Measurements from ENCODE around the gene PLA2G4A.
A peak's percentile ranks its signal among the peaks of the same experiment; 100 is the strongest.

The PLA2G4A gene

DNA sequence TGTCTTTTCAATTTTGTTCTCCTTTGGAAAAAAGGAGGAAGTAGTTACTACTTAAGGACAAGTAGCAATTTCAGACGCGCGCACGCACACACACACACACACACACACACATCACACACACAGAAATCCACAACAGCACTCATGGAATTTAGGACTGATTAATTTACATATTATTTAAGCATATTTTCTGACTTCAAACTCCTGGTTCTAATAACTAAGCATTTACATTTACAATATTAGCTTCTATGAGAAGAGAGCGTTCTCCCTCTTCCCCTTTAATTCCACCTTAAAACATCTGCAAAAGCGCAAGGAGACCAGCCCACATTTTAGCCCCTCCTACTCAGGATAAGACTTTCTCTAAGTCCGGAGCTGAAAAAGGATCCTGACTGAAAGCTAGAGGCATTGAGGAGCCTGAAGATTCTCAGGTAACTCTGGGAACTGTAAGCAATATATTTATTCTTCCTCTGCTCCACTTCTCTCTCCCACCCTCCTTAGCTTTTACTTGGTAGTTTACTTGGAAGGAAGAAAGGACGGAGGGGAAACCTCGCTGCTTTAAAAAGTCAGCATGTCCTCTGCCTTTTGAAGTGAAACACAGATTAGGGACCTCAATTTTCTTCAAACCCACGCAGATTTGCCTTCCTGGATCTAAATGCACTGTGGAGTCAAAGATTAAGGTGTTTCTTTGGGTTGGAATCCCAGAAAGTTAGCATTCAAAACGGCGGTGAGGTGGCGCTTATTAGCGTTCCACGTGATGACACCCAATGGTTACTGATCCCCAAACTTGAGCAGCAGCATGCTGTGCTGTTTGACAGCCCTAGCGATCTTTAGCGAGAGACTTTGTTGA is at the start of gene PLA2G4A:
PLA2G4A (plus strand) TSS at position 339 of the 844 bp plus-strand sequence. CDS start 25,406 bp downstream, outside the sequence.
- DNase-seq: peak; percentile 8 to 51

DNA sequence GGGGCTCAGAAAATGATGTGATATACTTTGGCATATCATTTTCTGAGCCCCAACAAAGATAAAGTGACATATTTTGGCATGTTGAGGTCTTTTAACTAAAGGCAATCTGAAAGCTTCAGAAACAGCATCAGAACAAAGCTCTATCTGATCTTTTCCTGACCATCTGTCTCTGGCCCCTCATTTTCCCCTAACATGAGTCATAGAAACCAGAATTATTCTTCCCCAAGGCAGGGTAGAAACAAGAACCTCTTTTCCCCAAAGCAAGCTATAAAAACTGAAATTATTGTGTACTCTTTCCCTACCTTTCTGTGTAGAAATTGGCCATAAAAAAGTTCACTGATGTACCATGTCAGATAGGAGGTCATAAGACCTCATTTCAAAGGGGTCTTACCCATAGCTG is 48.7 kb upstream of the PLA2G4A start:
- DNase-seq: no peak

GRCh38 chr1:186781730-186782129 is 47.0 kb upstream of the PLA2G4A start:
- no peak for DNase-seq

GRCh38 chr1:186782791-186783190 is 46.0 kb upstream of the PLA2G4A start:
- no peak for DNase-seq

DNA sequence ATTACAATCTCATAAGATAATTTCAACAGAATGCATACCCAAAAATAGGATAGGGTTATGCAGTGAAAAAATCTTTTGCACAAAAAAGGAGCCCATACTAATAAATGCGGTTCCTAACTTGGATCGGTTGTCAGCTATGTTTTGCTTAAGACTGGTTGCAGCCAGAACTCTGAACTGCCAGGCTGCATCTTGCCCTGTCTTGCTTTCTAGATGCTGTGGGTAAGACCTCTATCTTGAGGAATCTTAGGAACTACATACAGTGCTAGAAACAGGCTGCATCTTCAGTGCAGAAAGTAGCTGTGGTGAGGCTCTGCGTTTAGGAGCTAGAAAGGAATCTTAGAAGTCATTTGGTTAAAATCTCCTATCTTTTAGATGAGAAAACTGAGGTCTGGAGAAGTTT is 45.6 kb upstream of the PLA2G4A start:
- no peak for DNase-seq

- DNase-seq: no peak
Observed at GRCh38 chr1:186785503-186785902, 43.2 kb upstream of the PLA2G4A start.

DNA sequence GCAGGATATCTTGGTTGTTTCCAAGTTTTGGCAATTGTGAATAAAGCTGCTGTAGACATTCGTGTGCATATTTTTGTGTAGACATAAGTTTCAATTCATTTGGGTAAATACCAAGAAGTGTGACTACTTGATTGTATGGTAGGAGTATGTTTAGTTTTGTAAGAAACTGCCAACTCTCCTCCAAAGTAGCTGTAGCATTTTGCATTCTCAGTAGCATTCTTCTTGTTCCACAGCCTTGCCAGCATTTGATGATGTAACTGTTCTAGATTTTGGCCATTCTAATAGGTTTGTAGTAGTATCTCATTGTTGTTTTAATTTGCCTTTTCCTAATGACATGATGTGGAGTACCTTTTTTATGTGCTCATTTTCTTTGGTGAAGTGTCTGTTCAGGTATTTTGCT is 38.6 kb upstream of the PLA2G4A start:
- no peak for DNase-seq

DNA sequence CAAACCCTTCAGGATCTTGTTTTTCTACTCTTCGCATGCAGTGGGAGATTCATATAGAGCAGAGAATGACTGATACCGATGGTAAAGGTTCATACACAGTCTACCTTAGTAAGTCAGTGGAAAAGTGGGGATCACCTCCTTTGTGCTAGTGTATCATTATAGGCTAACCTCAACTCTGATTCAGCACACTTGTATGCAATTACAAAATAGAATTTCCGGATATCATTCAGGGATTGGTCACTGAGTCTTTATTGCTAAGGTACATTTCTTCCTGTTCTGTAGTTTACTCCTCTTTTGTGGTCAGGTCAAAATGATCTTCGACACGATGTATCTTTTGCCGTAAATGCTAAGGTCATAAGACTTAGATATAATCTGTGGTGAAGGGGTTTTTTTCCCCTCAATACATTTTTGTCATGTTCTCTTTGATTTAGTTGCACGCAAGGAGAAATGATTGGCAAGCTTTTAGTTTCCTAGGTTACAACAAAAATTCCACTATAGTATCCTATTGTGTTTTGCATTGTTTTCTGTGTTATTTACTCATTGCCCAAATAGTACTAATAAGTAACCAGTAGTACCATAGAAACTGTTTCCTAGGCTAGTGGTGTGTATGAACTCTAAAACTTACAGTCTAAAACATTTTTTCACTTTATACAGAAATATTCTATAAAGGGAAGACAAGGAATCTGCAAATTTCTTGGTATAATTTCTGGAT is 35.7 kb upstream of the PLA2G4A start:
- no peak for DNase-seq

- no peak for DNase-seq
Observed at GRCh38 chr1:186793582-186793927, 35.2 kb upstream of the PLA2G4A start.

GRCh38 chr1:186798960-186799688 is 29.6 kb upstream of the PLA2G4A start:
- DNase-seq: no peak

DNA sequence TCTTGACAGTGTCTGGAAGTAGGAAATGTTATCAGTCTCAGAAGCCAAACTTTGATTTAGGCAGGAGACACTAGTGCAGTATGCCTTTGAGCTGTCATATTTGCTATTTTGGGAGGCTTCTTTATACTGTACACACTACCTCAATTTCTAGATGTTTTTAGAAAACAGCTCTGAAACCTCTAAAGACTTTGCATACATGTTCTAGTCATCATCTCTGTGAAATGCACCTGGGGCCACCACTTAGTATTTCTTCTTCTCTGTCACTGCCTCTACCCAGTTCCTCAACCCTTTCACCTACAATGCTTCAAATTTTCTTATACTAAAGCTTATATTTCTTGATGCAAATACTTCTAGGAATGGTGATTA is 29.1 kb upstream of the PLA2G4A start:
- no peak for DNase-seq

GRCh38 chr1:186802388-186802787 is 26.4 kb upstream of the PLA2G4A start:
- no peak for DNase-seq

GRCh38 chr1:186804679-186805078 is 24.1 kb upstream of the PLA2G4A start:
- no peak for DNase-seq

DNA sequence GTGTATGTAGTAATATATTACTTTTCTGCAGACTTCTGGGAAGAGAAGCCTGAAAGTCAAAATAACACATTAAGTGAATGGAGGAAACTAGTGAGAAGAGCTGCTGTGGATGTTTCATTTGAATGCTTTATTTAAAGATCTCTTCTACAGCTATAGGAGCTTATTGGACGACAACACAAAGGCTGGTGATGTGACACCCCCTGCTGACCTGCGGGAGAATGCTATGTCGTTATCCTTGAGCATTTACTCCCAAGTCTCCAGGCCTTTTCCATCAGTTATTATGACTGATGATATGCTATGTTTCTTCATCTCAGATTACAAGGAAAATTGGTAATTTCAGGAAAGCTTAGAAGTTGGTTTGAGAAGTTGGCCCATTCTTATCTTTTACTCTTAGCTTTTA is 22.3 kb upstream of the PLA2G4A start:
- DNase-seq: no peak

GRCh38 chr1:186807163-186807562 is 21.6 kb upstream of the PLA2G4A start:
- DNase-seq: no peak

DNA sequence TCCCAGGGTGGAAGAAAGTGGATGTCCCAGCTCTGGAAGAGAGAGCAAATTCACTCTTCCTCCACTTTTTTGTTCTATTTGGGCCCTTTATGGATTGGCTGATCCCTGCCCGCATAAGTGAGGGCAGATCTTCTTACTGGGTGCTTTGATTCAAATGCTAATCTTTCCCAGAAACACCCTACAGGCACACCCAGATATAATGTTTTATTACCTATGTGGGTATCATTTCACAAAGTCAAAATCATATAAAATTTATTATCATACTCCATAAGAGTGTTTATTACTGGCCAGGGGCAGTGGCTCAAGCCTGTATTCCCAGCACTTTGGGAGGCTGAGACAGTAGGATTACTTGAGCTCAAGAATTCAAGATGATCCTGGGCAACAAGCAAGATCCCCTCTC is 16.9 kb upstream of the PLA2G4A start:
- DNase-seq: no peak

GRCh38 chr1:186812570-186812969 is 16.2 kb upstream of the PLA2G4A start:
- no peak for DNase-seq

DNA sequence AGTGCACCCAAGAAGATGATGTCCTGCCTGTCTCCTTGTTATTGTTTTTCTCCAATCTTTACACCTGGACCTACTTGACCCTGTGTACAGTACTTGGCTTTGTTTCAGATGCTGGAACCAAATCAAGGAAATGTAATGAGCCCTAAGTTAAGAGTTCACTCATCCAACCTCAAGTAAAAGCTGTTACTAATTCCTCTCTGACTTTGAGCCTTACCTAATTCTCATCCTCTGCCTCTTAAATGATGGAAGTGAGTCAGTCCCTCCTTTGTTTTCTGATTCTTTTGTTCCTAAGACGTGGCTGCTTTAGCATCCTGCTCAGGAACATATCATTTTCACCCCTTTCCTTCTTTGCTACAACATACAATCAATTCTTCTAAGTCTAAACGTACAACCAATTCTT is 15.3 kb upstream of the PLA2G4A start:
- no peak for DNase-seq

- peak in 1 of 2 experiments; percentile 4 for DNase-seq
Observed at GRCh38 chr1:186819126-186819525, 9.6 kb upstream of the PLA2G4A start.

DNA sequence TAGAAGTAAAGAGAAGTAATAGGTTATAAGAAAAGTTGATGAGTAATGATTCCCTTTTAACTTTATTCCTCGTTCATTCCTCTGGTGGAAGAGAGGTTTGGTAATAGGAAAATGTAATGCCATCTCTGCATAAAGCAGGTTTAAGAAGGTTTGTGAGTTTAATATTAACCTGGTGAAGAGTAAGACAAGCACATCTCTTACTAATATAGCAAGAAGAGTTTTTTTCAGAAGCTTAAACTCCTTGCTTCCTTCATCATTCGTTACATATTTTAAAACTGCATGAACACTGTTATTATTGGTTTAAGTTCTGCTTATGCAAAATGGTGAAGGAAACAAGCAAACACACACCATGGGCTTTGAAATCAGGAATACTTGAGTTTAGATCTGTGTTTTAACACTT is 9.2 kb upstream of the PLA2G4A start:
- no peak for DNase-seq

DNA sequence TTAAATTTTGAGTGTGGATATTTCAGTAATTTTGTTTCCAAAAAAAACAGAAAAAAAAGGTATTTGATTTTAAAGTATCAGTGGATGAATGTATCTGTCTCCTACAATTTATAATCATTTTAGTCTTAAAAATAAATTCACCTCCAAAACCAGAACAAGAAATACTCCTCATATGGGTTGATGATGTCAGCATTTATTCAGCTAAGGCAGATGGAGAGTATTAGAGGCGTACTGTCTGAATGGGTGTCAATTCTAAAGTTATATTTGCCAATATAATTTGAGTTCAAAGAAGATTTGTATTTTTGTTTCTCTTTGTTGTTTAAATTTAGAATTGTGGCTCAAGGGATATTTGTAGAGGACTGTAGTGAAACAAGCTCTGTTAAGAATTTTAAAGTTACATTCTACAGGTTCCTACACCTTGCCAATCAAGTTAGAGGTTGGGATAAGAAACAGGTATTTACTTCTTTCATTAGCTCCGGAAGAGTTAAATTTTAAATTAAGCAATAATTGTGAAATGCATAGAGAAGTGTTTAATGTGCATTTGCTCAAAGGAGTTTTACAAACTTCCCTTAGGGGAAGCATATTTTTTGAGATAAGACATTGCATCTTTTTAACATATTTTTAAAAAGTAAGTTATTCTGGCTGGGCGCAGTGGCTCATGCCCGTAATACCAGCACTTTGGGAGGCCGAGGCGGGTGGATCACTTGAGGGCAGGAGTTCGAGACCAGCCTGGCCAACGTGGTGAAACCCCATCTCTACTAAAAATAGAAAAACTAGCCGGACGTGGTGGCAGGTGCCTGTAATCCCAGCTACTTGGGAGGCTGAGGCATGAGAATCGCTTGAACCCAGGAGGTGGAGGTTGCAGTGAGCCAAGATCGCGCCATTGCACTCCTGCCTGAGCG is 1.2 kb downstream of the PLA2G4A start:
- DNase-seq: no peak

GRCh38 chr1:186831168-186831567 is 2.4 kb downstream of the PLA2G4A start:
- no peak for DNase-seq

Measured in NCI-H524 (cell line).